T47D (cell line): ENCODE measurements around the gene SNRPE.

Experiments used
- DNase-seq, 2 experiments: peaks; one replicate each; pipeline versions ENCODE4 v3.0.0 to v3.0.0-alpha.2; 2011 to 2012; ENCODE audit warnings: low read depth in 1 of 2, low spot score in 1 of 2
- JUND ChIP-seq: IDR thresholded peaks from 2 replicates; pipeline ENCODE4 v1.6.1; 2012; ENCODE audit warnings: low read depth
- in situ Hi-C: cut with HindIII; loops from 2 replicates; pipeline ENCODE4 v1.10.0; 2016; ENCODE audit warnings: low sequenced_read_pairs, low pct_unique_long_range_greater_than_20kb

The SNRPE gene

GRCh38 chr1:203858055-203858454 is 3.3 kb upstream of the SNRPE start:
- in situ Hi-C loops = loop anchor here (25.0 kb wide), 1 partner anchor 279 kb away; no protein-coding TSS in a partner anchor
- TF ChIP-seq JUND = no peak
- DNase-seq = no peak

DNA sequence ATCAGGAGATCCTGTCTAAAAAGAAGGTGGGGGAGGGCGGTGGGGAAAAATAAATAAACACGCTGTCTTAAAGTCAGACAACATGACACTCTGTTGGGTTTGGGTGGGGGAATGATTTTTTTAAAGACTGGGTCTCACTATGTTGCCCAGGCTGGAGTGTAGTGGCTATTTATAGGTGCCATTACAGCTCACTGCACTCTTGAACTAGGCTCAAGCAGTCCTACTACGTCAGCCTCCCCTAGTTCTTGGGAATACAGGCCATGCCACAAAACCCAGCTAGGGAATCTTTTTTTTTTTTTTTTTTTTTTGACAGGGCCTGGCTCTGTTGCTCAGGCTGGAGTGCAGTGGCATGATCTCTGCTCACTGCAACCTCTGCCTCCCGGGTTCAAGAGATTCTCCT is 2.4 kb upstream of the SNRPE start:
- no peak for DNase-seq
- no peak for TF ChIP-seq JUND
- in situ Hi-C loops = loop anchor here (25.0 kb wide), 1 partner anchor 278 kb away; no protein-coding TSS in a partner anchor

GRCh38 chr1:203860396-203861025 is 888 bp upstream of the SNRPE start:
- in situ Hi-C loops = loop anchor here (25.0 kb wide), 1 partner anchor 277 kb away; no protein-coding TSS in a partner anchor
- TF ChIP-seq JUND = no peak
- DNase-seq = peak in 1 of 2 experiments; percentile 74

DNA sequence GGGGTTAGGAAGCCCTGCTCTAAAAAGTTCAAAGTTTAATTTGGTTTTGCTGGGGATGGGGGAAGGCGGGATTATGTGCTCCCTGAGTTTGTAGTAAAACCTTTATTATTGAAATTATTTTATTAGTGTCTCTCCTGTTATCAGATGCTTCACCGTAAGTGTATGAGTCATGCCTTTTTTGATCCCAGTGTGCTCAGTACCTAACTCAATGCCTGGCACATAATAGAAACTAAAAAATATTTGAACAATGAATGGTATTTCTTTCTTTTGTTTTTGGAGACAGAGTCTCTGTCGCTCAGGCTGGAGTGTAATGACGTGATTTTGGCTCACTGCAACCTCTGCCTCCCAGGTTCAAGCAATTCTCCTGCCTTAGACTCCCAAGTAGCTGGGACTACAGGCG is 6.4 kb downstream of the SNRPE start:
- in situ Hi-C loops = loop anchor here (25.0 kb wide), 1 partner anchor 269 kb away; no protein-coding TSS in a partner anchor
- no peak for DNase-seq
- TF ChIP-seq JUND = no peak

DNA sequence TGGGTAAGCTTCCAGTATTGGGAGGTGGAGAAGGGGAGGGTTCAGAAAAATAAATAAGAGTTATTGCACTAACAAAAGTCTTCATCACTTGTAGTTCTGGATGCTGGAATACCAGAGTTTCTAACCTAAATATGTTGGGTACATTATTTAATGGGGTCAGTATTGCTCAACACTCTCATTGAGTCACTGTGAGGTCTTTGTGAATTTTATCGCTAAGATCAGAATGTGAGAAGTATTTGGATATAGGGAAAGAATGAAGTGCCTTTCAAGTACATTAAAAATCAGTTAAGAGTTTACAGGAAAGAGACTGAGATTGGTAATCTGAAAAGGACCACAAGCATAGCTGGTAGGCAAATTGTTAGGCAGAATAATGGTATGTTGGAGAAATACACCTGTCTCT is 8.8 kb downstream of the SNRPE start:
- in situ Hi-C loops = loop anchor here (25.0 kb wide), 1 partner anchor 267 kb away; no protein-coding TSS in a partner anchor
- DNase-seq = peak in 1 of 2 experiments; percentile 54
- TF ChIP-seq JUND = peak; percentile 79

DNA sequence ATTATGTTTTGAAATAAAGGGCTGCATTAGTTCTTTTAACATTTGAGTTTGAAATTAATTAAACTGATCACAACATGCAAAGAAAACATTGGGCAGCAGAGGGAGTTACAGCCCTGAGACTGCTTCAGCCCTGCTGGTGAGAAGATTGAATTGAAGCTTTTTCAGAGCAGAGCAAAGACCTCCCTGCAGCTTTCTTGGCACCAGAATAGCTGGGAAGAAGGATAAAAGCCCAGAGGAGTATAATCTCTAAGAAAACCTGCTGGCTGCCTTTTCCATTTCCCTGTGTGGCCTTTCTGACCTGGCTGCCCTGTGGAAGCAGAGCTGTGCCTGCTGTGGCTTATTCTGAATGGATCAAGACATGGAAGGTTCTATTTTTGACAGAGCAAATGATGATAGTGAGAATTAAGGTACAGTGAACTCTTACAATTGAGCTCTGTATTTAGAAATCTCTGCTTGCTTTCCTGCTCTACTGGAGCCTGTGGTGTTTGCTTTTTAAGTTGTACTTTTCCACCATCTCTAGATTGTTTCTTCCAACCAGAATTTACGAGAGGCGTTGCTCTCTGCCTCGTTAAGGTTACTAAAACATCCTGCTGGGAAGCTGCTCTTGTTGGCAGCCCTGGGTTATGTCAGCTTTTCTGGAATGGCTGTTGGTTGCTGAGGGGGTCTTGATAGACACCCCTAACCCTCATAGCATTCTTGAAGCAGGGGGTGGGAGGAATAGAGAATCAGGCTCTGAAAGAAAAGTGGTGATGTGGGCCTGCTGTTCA is 9.9 kb downstream of the SNRPE start:
- peak; percentile 53 to 88 for DNase-seq
- in situ Hi-C loops = loop anchor here (25.0 kb wide), 1 partner anchor 266 kb away; no protein-coding TSS in a partner anchor
- TF ChIP-seq JUND = no peak

DNA sequence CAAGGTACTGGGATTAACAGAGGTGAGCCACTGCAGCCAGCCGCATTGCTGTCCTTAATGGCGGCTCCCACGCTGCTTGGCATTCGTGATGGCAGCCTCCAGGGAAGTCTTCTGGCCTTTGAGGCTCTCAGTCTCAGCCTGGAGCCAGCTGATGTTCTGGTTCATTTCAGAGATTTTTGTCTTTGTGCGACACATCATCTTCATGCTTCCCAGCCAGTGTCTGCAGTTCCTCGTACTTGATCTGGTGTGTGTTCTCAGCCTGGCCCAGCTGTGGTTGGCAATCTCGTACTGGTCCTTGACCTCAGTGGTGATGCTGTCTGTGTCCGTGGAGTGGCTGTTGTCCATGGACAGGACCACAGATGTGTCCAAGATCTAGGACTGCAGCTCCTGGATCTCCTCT is 11.7 kb downstream of the SNRPE start:
- TF ChIP-seq JUND = no peak
- in situ Hi-C loops = loop anchor here (25.0 kb wide), 1 partner anchor 264 kb away; no protein-coding TSS in a partner anchor
- DNase-seq = no peak

GRCh38 chr1:203878422-203878821 is 17.0 kb downstream of the SNRPE start:
- no peak for DNase-seq

DNA sequence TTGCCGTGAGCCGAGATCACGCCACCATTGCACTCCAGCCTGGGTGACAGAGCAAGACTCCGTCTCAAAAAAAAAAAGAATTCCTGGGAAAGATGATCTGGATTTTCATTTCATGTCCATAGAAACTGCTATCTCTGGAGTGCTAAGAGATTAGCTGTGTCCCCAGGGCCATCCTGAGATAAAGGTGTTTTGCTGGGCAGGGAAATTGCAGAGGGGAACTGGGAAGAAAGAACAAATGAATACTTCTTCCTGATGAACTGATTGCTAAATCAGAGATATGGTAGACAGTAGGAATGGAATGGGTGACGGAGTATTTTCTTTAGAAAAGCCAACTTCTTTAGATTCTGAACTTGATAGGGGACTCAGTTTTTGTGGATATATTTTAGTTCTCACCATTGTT is 19.2 kb downstream of the SNRPE start:
- TF ChIP-seq JUND = no peak
- in situ Hi-C loops = no loop called here
- no peak for DNase-seq

More at GRCh38 chr1:203878422-203878821, 17.0 kb downstream of the SNRPE start:
- in situ Hi-C loops = no loop called here
- no peak for TF ChIP-seq JUND

GRCh38 chr1:203888807-203889251 is 27.4 kb downstream of the SNRPE start:
- peak in 1 of 2 experiments; percentile 50 for DNase-seq
- no peak for TF ChIP-seq JUND
- in situ Hi-C loops = no loop called here

DNA sequence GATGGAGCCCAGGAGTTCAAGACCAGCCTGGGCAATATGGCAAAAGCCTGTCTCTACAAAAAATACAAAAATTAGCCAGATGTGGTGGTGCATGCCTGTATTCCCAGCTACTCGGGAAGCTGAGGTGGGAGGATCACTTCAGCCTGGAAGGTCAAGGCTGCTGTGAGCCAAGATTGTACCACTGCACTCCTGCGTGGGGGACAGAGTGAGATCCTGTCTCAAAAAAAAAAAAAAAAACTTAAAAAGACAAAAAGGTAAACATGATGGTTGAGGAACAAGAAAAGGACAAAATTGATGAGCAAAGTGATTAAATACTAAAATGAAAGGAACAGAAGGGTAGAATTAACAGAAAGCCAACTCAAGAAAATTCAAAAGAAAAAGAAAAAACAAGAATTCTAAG is 30.6 kb downstream of the SNRPE start:
- in situ Hi-C loops = no loop called here
- DNase-seq = no peak
- no peak for TF ChIP-seq JUND

GRCh38 chr1:203898458-203899352 is 37.3 kb downstream of the SNRPE start:
- DNase-seq = no peak
- no peak for TF ChIP-seq JUND
- in situ Hi-C loops = no loop called here
